NCI-H1436 (cell line): ENCODE results near the gene RUFY2.

Experiments
- DNase-seq: peaks from one replicate; lab custom pipeline; 2025; lab: John Stamatoyannopoulos, UW

RUFY2 gene

DNA sequence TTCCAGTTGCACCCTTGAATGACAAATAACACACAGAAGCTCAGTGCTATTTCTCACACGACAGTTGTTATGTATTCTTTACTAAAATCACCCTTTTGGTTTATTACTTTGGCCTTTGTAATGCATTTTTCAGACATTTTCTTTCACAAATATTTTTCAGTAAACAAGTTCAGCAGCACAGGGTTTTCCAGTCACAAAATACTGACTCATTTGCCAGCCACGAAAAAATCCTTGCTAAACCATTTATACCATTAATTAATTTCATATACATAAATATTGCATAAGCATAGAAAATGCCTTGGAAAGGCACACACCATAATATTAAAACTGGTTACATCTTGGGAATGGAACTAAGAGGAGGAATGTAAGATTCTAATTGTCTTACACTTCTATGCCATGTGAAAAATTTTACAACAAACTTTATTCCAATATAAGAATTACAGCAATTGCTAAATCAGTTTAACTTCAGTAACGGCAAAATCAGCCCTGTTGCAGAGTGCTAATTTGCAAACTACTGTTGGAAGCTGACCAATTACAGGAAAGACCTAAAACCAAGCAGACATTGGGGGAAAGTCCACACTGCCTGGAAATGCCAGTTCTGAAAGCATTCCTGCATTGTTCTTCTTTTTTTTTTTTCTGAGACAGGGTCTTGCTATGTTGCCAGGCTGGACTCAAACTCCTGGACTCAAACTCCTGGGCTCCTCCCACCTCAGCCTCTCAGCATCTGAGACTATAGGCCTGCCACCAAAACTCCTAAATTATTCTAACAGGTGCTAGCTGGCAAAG lies 42.8 kb downstream of the RUFY2 start:
- no peak for DNase-seq

DNA sequence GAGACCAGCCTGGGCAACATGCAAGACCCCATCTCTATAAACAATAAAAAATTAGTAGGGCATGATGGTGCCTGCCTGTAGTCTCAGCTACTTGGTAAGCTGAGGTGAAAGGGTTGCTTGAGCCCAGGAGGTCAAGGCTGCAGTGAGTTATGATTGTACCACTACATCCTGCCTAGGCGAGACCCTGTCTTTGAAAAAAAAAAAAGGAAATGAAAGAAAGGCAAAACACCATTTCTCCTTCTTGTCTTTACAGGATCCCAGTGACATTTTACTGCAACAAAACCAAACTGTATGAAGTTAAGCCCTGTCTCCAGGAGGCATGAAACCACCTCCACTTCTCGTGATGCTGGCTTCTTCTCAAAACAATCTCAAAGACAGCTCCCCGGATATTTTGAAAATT lies 44.5 kb downstream of the RUFY2 start:
- no peak for DNase-seq

DNA sequence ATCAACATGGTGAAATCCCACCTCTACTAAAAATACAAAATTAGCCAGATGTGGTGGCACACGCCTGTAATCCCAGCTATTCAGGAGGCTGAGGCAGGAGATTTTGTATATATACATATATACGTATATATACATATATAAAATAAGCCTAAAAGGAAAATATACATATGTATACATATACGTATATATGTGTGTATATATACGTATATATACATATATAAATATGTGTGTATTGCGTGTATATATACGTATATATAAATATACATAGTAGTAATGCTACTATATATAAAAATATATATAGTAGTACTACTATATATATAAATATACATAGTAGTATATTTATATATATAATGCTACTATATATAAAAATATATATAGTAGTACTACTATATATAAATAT lies 47.9 kb downstream of the RUFY2 start:
- DNase-seq = no peak

DNA sequence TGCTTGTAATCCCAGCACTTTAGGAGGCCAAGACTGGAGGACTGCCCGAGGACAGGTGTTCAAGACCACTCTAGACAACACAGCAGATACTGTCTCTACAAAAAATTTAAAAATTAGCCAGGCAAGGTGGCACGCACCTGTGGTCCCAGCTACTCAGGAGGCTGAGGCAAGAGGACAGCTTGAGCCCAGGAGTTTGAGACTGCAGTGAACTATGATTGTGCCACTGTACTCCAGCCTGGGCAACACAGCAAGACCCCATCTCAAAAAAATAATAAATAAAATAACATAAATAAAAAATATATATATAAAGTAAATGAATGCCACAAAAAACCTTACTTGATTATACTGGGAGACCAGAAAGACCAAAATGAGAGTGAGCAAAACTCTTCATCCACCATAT lies 53.5 kb downstream of the RUFY2 start:
- no peak for DNase-seq

DNA sequence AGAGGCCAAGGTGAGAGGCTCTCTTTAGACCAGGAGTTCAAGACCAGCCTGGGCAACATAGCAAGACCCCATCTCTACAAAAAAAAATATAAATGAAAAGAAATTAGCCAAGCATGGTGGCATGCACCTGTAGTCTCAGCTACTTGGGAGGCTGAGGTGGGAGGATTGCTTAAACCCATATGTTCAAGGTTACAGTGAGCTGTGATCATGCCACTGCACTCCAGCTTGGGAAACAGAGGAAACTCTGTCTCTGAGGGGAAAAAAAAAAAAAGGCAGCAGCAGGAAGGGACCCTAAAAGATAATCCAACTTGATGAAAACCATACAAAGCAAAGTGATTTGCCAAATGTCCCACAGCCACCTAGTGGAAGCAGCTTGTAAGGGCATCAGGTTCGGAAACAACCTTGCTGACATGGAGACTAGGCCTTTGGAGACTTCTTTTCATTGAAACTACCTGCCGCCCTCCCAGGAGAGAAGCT lies 58.8 kb downstream of the RUFY2 start:
- peak; percentile 14 for DNase-seq

DNA sequence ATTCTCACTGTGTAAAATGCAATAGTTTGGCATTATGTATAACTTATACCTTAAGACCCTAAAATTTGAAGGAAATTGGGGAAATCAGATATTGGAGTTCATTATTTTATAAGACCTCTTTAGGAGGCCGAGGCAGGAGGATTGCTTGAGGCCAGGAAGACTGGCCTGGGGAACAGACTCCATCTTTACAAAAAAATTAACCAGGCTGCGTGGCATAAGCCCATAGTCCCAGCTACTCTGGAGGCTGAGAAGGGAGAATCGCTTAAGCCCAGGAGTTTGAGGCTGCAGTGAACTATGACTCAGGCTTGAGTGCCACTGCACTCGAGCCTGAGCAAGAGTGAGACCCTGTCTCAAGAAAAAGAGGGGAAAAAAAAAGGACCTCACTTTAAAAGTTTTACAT lies 60.3 kb downstream of the RUFY2 start:
- DNase-seq = no peak

DNA sequence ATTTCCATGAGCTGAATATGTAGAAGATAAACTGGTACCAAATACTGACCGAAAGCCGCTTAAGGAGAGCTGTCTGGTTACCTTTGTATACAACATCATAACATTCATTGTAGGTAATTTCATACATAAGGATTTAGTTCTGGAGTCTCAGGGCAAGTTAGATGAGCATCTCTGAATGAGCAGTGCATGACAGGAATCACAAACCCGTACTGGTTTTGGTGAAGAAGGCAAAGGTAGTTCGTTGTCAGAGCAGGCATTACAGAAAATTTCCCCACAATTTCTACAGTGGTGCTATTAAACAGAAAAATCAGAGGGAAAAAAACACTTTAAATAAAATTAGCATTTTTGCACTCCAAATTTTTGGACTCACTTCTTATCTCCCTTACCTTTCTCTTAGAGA lies 61.5 kb downstream of the RUFY2 start:
- no peak for DNase-seq

DNA sequence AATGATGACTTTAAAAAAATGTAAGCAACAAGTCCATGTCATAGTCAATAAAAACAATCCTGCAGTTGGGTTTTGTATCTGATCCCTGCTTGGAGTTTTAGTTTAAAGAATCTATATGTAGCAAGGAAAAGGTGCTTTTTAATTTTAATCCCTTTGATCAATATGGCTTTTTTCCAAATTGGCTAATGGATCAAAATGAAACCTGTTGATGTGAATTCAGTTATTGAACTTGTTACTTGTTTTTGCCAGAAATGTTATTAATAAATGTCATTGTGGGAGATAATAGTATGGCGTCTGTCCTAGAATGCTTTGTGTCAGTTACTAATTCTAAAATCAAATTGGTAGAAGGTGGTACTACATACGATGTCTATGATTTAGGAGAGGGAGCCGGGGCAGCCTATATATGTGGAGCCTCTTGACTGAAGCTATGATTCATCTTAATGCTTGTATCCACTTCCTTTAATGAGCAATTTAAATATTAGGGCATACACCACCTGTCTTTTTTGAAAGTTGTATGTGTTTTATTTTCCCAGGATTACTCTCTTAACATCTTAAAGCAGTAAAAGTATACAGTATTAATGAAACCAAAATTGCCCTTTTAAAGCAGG lies 64.1 kb downstream of the RUFY2 start:
- DNase-seq = no peak

DNA sequence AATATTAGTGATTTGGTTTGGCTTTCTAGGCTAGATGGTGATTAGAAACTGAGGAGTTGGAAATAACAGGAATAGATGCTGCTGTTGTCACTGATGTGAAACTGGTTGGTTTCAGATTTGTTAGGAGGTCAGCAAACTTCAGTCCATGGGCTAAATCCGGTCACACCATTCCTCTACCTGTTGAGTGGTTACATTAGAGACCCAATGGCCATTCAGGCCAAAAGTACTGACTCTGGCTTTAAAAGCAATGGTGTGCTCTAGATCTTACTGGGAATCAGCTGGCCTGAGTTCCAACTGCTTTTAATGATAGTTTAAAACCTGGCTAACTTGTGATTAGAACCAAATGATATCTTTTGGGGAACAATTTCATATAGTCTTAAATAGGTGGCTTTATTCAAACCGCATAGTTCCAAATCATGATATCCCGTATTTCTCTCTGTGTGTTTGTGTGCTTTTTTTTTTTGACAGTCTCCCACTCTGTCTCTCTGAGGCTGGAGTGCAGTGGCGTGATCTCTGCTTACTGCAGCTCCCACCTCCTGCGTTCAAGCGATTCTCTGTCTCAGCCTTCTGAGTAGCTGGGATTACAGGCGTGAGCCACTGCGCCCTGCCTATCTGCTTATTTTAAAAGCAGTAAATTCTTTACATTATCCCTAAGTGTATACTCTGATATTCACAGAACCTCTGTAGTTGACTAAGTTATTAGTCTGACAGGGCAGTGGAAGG lies 66.6 kb downstream of the RUFY2 start:
- DNase-seq = no peak

DNA sequence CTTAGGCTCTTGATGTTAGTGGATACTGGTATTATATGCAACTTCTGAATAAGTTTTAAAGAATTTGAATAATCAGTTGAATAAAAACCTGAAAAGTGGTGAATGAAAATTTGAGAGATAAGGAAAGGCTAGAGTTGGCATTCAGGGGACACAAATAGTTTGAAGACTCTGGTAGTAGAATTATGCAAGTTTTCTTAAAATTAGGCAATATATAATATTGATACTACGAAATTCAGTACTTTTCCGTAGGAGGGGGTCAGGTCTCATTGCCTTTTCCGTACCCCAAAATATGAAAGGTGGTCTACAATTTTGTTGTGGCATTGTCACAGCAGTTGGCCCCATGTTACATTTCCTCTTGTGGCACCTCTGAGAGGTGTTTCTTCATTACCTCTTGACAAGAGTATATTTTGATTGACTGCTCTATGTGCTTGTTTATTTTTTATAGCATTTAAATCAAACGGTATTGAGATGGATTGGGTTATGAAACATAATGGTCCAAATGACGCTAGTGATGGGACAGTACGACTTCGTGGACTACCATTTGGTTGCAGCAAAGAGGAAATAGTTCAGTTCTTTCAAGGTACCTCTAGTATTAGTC lies 70.2 kb downstream of the RUFY2 start:
- no peak for DNase-seq

DNA sequence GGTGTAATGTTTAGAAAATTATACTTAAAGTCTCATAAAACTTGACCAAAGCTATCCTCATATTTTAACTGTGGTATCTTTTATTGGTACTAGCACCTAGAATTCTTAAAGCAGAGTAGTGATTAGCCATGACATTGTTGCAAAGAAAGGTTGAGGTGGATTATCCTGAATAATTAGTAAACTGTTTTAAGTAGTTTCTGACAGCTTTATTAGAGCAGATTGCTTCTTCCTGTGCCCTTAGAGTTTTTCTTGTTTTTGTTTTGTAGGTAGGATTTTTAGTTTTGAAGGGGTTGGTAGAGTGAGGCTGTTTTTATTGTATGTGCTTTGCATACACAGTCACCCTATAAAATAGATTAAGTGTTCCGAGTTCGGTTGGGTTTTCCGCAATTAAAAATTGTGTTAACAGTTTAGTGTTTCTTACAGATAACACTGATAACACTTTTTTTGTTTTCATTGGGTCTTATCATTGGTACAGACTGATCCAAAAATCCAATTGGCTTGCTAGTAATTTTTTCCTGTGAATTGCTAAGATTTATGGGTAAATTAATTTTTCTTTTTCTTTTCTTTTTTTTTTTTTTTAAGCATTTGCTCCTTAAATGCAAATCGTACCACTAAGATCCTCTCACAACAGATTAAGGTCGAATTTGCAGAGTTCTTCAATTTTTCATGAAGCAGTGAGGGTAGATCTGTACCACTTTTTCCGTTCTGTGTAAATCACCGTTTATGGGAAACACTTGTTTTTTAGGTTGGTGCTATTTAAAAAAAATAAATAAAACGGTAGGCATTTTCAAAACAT lies 72.2 kb downstream of the RUFY2 start:
- no peak for DNase-seq

DNA sequence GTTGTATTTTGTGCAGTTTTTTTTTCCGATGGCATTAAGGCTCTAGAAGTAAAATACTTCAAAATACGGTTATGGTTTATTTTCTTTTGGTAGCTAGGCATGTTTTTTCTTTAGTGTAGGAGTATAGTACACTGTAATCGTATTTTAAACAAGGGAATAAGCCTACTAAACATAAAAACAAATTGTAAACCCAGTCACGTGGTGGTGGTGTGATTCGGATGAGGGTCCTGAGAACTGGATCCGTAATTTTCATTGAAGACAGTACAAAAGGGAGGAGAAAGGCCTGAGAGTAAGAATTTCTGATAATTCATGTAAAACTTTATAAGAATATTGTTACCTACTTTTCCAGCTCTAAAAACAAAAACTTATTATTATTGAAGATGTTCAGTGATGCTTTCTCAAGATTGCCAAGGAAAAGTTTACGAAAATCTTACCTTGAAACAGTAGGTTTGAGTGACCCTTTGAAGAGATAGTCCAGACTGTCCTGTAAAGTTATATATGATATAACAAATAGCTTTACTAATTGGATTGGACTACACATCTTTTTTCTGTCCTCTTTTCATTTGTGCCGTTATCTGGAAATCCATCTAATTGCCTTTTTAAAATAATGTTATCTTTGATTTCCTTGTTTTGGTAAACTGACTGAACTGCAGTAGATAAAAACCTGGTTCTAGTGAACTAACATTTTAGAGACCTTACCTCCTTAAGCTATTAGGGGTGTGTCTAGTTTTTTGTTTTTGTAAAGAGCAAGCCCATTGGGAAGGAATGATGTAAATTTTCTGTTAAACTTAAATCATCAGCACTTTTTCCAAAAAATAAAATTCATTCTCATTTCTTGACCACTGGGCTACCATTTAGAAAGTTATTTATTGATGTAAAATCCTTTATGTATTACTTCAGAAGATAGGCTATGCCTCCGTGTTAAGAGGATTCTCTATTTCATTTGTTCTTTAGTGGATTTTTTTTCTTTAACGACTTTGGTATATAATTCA lies 73.3 kb downstream of the RUFY2 start:
- DNase-seq = no peak

DNA sequence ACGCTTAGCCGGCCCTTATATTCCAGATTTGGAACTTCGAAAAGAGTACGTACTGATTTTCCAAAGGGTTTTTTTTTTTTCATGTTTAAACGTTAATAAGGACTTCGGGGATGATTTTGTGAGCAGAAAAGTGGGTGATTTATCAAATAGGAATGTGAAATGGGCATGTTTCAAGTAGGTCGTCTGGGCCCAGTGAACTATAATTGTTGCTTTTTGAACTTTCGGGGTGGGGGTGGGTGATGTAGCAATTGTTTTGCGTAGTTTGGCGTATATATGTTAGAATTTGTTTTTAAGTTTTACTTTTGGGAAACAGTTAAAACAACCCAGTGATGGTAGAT lies 74.0 kb downstream of the RUFY2 start:
- DNase-seq = no peak

DNA sequence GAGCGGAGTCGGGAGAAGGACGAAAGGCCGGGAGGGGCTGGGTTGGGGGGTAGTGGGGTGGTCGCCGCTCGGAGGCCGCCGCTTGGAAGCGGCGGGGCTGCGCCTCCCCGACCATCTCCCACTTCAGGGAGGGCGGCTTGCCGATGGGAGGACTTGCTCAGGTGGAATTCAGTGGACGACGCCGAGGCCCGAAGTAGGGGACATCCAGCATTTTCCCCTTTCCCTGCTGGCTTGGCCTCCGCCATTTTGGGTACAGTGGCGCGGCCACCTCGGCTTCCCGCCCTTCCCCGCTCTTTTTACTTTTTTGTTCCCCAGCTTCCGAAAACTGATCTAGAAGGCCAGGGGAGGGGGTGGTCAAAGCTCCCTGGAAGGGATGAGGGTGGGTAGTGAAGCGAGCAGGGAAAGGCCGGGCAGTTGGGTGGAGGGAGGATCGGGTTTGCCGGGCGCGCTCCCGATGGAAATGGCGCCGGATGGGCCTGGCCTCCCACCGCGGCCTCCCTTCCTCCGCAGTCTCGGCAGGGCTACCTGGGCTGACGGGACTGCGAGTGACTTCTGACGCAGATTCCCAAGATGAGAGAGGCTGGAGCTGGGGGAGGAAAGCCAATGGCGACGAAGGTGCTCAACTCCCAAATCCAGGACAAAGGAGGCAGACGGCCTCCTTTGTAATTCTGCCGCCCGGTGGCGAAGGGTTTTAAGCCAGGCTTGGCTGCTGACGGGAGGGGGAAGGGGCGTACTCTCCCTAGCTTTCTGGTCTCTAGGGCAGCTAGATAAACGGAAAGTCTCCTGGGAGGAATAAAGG lies 74.6 kb downstream of the RUFY2 start, which contains the start of gene PBLD:
PBLD (minus strand) TSS at position 670 of the 799 bp plus-strand sequence. CDS start 26,084 bp downstream, outside the sequence.
- peak; percentile 88 for DNase-seq

DNA sequence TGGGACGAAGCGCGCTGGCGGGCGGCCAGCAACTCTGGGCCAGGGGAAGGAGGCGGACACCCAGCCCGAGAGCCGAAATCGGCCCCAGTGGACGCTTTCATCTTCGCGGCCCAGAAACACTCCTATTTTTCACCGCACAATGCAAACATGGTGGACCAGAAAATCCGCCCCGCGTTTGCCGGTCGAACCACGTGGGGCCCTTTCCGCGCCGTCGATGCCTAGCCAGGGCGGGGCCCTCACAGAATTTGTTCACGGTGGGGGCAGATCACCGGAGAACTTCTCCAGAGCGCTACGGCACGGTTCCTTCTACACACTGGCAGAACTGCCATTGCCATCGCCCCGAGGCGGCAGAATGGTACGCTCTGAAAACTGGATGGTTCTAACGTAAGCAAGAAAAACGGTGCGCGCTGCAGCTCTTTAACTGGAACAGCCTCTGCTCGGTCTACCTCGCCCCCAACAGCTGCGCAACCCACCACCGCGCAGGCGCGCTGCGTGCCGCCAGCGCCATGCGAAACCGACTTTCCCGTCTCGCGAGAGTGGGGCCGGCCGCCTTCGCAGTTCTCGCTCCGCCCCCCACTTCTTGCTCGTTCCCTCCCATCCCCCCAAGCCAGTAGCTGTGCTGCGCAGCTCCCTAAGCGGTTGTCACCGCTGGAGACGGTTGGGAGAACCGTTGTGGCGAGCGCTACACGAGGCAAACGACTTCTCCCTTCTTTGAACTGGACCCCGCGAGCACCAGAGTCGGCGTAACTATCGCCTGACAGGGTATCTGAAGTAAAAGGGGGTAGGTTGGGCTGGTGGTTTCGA lies 75.4 kb downstream of the RUFY2 start, which contains the start of gene HNRNPH3:
HNRNPH3 (plus strand) TSS at position 610 of the 804 bp plus-strand sequence. CDS start 5,158 bp downstream, outside the sequence.
- peak; percentile 98 for DNase-seq

DNA sequence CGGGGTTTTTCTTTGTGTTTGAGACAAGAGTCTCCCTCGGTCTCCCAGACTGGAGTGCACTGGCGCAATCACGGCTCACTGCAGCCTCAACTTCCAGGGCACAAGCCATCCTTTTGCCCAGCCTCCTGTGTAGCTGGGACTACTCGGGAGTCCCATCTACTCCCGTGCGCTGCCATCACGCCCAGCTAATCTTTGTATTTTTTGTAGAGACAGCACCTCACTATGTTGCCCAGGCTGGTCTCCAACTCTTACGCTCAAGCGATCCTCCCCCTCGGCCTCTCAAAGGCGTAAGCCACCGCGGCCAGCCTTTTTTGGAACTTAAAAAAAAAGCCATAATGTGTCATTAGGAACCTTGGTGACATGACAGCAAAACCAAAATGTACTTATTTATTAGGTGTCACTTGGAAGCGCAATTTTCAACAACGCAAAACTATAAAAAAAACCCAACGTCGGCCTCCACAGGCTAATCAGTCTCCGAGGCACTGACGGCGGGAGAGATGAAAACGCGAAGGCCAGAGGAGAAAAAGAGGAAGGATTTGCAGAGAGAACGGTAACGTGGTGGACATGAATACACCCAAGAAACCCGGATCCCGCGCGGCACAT lies 76.1 kb downstream of the RUFY2 start:
- DNase-seq = no peak

DNA sequence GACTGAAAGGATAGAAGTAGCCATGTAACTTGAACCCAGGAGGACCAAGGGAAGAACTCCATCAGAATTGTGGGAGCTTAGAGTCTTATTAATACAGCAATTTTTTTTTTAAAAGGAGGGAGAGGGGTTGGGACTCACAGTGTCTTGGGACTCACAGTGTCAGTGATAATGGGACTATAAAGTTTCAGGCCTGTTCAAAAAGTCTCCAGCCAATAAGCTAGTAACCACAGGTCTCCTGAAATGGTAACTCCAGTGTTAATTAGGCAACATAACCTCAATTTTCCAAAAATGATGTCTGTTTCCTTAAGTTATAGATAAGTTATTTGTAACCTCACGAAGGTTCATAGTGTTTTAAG lies 77.6 kb downstream of the RUFY2 start:
- no peak for DNase-seq
